KOPT-K1 (cell line): ENCODE measurements around the gene PLXNA4.

Experiments used
- H3K27ac ChIP-seq: fragments of 200-600 bp; sonication (generic); 2 replicates; pipeline ENCODE4 v1.5.1; 2016; ENCODE audit warnings: antibody characterized with exemption, mild to moderate bottlenecking, low read depth, low read length; ENCODE audit not compliant: poor library complexity, severe bottlenecking
- H3K36me3 ChIP-seq: fragments of 200-600 bp; sonication (generic); 2 replicates; pipeline ENCODE4 v1.5.1; 2017; ENCODE audit warnings: antibody characterized with exemption, mild to moderate bottlenecking, low read length, moderate library complexity; ENCODE audit not compliant: insufficient read depth
- H3K9me3 ChIP-seq: fragments of 200-600 bp; sonication (generic); 2 replicates; pipeline ENCODE4 v1.5.1; 2017; ENCODE audit warnings: antibody characterized with exemption, low read length, mild to moderate bottlenecking; ENCODE audit not compliant: insufficient read depth, poor library complexity, severe bottlenecking

The PLXNA4 gene

GRCh38 chr7:132134814-132135445 lies 441.3 kb downstream of the PLXNA4 start:
- Histone ChIP-seq H3K36me3 (no peaks in the 10 kb centered on the region), H3K27ac (no peak overlapping the region), H3K9me3 (no peaks in the 10 kb centered on the region)

- Histone ChIP-seq H3K36me3 (no peaks in the 10 kb centered on the region), H3K9me3 (no peaks in the 10 kb centered on the region), H3K27ac (no peak overlapping the region)
Observed at GRCh38 chr7:132133501-132133900, 442.8 kb downstream of the PLXNA4 start.

- Histone ChIP-seq H3K27ac (no peak overlapping the region), H3K9me3 (no peaks in the 10 kb centered on the region), H3K36me3 (no peaks in the 10 kb centered on the region)
Observed at GRCh38 chr7:132131196-132131595, 445.1 kb downstream of the PLXNA4 start.

- no peaks in the 10 kb centered on the region for H3K36me3 ChIP-seq
- no peak overlapping the region for H3K27ac ChIP-seq
- no peaks in the 10 kb centered on the region for H3K9me3 ChIP-seq
Observed at GRCh38 chr7:132130497-132130896, 445.8 kb downstream of the PLXNA4 start.

- H3K9me3 ChIP-seq, result no peaks in the 10 kb centered on the region
Observed at GRCh38 chr7:132125872-132126595, 450.2 kb downstream of the PLXNA4 start.

GRCh38 chr7:132125096-132125495 lies 451.2 kb downstream of the PLXNA4 start:
- H3K36me3 ChIP-seq, result no peaks in the 10 kb centered on the region
- H3K27ac ChIP-seq, result no peak overlapping the region
- no peaks in the 10 kb centered on the region for H3K9me3 ChIP-seq

More at GRCh38 chr7:132125872-132126595, 450.2 kb downstream of the PLXNA4 start:
- Histone ChIP-seq H3K27ac (no peak overlapping the region), H3K36me3 (no peaks in the 10 kb centered on the region)

- H3K27ac ChIP-seq, result no peak overlapping the region
- H3K9me3 ChIP-seq, result no peaks in the 10 kb centered on the region
- H3K36me3 ChIP-seq, result no peaks in the 10 kb centered on the region
Observed at GRCh38 chr7:132124575-132124974, 451.7 kb downstream of the PLXNA4 start.

GRCh38 chr7:132123773-132124172 lies 452.5 kb downstream of the PLXNA4 start:
- no peaks in the 10 kb centered on the region for H3K36me3 ChIP-seq
- no peak overlapping the region for H3K27ac ChIP-seq
- H3K9me3 ChIP-seq, result no peaks in the 10 kb centered on the region

- Histone ChIP-seq H3K9me3 (no peaks in the 10 kb centered on the region), H3K36me3 (no peaks in the 10 kb centered on the region), H3K27ac (no peak overlapping the region)
Observed at GRCh38 chr7:132122901-132123300, 453.4 kb downstream of the PLXNA4 start.

- Histone ChIP-seq H3K9me3 (no peaks in the 10 kb centered on the region), H3K36me3 (no peaks in the 10 kb centered on the region), H3K27ac (no peak overlapping the region)
Observed at GRCh38 chr7:132121987-132122386, 454.3 kb downstream of the PLXNA4 start.

GRCh38 chr7:132118641-132119040 lies 457.6 kb downstream of the PLXNA4 start:
- Histone ChIP-seq H3K36me3 (no peaks in the 10 kb centered on the region), H3K9me3 (no peaks in the 10 kb centered on the region), H3K27ac (no peak overlapping the region)

GRCh38 chr7:132117636-132118035 lies 458.6 kb downstream of the PLXNA4 start:
- Histone ChIP-seq H3K27ac (no peak overlapping the region), H3K9me3 (no peaks in the 10 kb centered on the region), H3K36me3 (no peaks in the 10 kb centered on the region)

GRCh38 chr7:132117181-132117580 lies 459.1 kb downstream of the PLXNA4 start:
- Histone ChIP-seq H3K9me3 (no peaks in the 10 kb centered on the region), H3K36me3 (no peaks in the 10 kb centered on the region), H3K27ac (no peak overlapping the region)

- Histone ChIP-seq H3K9me3 (no peaks in the 10 kb centered on the region), H3K27ac (no peak overlapping the region)
Observed at GRCh38 chr7:132116369-132116768, 459.9 kb downstream of the PLXNA4 start.

GRCh38 chr7:132115758-132116157 lies 460.5 kb downstream of the PLXNA4 start:
- Histone ChIP-seq H3K36me3 (no peaks in the 10 kb centered on the region), H3K9me3 (no peaks in the 10 kb centered on the region), H3K27ac (no peak overlapping the region)

More at GRCh38 chr7:132116369-132116768, 459.9 kb downstream of the PLXNA4 start:
- no peaks in the 10 kb centered on the region for H3K36me3 ChIP-seq

GRCh38 chr7:132115028-132115427 lies 461.2 kb downstream of the PLXNA4 start:
- H3K27ac ChIP-seq, result no peak overlapping the region
- H3K36me3 ChIP-seq, result no peaks in the 10 kb centered on the region
- H3K9me3 ChIP-seq, result no peaks in the 10 kb centered on the region
